Left ventricle myocardium inferior (tissue), 1 donor: ENCODE data around the gene SCAI. TPM values are rescaled to one million over a fixed set of nuclear protein-coding genes. Genes with fewer than 3 reads are reported as not detected.
"Not testable (repeated sequence)": the region's sequence is repeated elsewhere in the genome, so short reads cannot be mapped to it uniquely, and the experiment has no call there.

Experiments used
- DNase-seq: peaks from one replicate; pipeline ENCODE4 v3.0.0-alpha.2; 2020
- H3K27ac ChIP-seq: fragments of 200-600 bp; replicated peaks from 2 replicates; pipeline ENCODE4 v1.8.0; 2021
- H3K27me3 ChIP-seq: fragments of 200-600 bp; 2 replicates; pipeline ENCODE4 v1.8.0; 2021; ENCODE audit warnings: low read depth
- H3K36me3 ChIP-seq: fragments of 200-600 bp; 2 replicates; pipeline ENCODE4 v1.8.0; 2021
- H3K4me1 ChIP-seq: fragments of 200-600 bp; 2 replicates; pipeline ENCODE4 v1.8.0; 2021
- H3K4me3 ChIP-seq: fragments of 200-600 bp; 2 replicates; pipeline ENCODE4 v1.8.0; 2021; ENCODE audit warnings: mild to moderate bottlenecking, moderate library complexity
- H3K9me3 ChIP-seq: fragments of 200-600 bp; replicated peaks from 2 replicates; pipeline ENCODE4 v1.8.0; 2021
- CTCF ChIP-seq: fragments of 200-600 bp; IDR thresholded peaks from 2 replicates; pipeline ENCODE4 v1.8.0; 2021; ENCODE audit warnings: antibody characterized with exemption, mild to moderate bottlenecking, borderline replicate concordance
- intact Hi-C: fragments of 100-400 bp; cut with micrococcal nuclease; formaldehyde crosslinking; loops from one replicate; pipeline ENCODE4 v1.11.0; 2022
- total RNA-seq: library from RNA; stranded (reverse); fragmentation: NEBNext Ultra II Directional; extraction: Animal tissue kit (Norgen Biotek cat#: 25700); gene quantifications from one replicate; pipeline ENCODE4 v1.2.1, GENCODE V29; 2021
- donor health status: DM: no; HTN: yes; CAD: no; lungs with severe emphysema.

SCAI gene
- total RNA-seq, 1 donor from 2014 or later, result 2.7 TPM

- H3K4me3 ChIP-seq, result no peak overlapping the region
- H3K4me1 ChIP-seq, result no peaks in the 10 kb centered on the region
- TF ChIP-seq CTCF, result no peak
- H3K27ac ChIP-seq, result no peak overlapping the region
- H3K9me3 ChIP-seq, result no peaks in the 10 kb centered on the region
- H3K36me3 ChIP-seq, result no peaks in the 10 kb centered on the region
- no peaks in the 10 kb centered on the region for H3K27me3 ChIP-seq
- no peak for DNase-seq
- intact Hi-C loops, result no loop called here
These were observed 105.2 kb downstream of the SCAI start for GRCh38 chr9:125038166-125038565.

DNA sequence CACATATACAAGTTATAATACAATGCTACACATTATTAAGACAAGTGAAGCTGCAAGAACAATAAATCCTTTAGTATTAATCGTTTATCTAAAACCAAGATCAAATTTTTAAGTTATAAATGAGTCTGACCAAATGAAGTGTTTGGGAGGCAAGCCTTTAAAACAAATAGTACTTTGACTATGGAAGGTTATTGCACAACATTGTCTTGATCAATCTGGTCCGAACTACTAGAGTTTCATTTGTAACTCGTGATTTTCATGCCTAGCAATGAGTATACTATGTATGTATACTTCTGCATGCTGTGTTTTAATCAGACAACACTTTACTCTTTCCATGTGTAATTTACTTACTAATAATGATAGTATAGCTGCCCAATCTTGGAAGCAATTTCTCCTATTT lies 115.3 kb downstream of the SCAI start:
- no peak for DNase-seq
- Histone ChIP-seq H3K27me3 (no peaks in the 10 kb centered on the region), H3K27ac (no peak overlapping the region), H3K4me1 (no peaks in the 10 kb centered on the region), H3K36me3 (peaks cover 17% of the 10 kb centered on the region), H3K9me3 (no peaks in the 10 kb centered on the region), H3K4me3 (no peak overlapping the region)
- no peak for TF ChIP-seq CTCF
- intact Hi-C loops, result no loop called here

DNA sequence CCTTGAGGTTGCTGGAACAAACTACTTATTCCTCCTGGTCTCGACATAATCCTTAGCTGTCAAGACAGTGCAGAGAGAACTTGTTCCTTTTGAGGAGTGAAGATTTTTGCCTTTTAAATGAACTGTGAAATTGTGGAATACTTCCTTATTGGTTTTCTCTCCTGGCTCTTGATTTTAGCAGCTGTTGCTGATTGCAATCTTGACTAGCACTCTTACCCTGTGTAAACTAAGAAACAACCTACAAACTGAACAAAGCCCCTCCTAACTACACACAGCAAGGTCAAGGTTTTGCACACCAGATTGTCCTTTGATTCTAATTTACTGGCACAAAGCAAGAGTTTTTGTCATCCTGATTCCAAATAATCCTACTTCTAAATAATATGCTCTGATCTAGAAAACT lies 118.4 kb downstream of the SCAI start:
- no peak for DNase-seq
- no peaks in the 10 kb centered on the region for H3K4me1 ChIP-seq
- no peaks in the 10 kb centered on the region for H3K9me3 ChIP-seq
- H3K27ac ChIP-seq, result no peak overlapping the region
- intact Hi-C loops, result no loop called here
- no peak overlapping the region for H3K4me3 ChIP-seq
- no peak for TF ChIP-seq CTCF
- H3K27me3 ChIP-seq, result no peaks in the 10 kb centered on the region
- peaks cover 25% of the 10 kb centered on the region for H3K36me3 ChIP-seq

DNA sequence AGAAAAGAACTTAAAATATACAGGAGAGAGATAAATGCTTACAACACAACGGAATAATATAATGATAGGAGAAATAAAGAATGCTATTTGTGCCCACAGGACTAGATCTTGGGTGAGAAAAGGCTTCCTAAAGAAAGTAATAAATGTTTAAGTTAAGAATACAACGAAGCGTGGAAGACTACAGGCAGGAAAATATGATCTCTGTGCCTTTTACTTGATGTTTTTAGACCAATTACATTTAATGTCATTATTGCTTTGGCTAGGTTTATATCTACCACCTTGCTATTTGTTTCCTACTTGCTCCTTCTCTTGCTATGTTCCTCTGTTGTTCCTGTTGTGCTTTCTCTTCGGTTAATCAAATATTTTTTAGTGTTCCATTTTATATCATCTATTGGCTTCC lies 122.3 kb downstream of the SCAI start:
- H3K27ac ChIP-seq, result no peak overlapping the region
- H3K9me3 ChIP-seq, result no peaks in the 10 kb centered on the region
- no peak for DNase-seq
- TF ChIP-seq CTCF, result no peak
- intact Hi-C loops, result no loop called here
- H3K4me3 ChIP-seq, result no peak overlapping the region
- peaks cover 41% of the 10 kb centered on the region for H3K36me3 ChIP-seq
- no peaks in the 10 kb centered on the region for H3K4me1 ChIP-seq
- no peaks in the 10 kb centered on the region for H3K27me3 ChIP-seq

GRCh38 chr9:125015655-125016054 lies 127.7 kb downstream of the SCAI start:
- H3K9me3 ChIP-seq, H3K27ac ChIP-seq: not testable (repeated sequence)

GRCh38 chr9:125012013-125012412 lies 131.3 kb downstream of the SCAI start:
- H3K4me3 ChIP-seq, DNase-seq, H3K27me3 ChIP-seq, H3K27ac ChIP-seq, H3K4me1 ChIP-seq, H3K9me3 ChIP-seq, intact Hi-C loops: not testable (repeated sequence)
- H3K36me3 ChIP-seq, result peaks cover 14% of the 10 kb centered on the region

More at GRCh38 chr9:125015655-125016054, 127.7 kb downstream of the SCAI start:
- H3K4me3 ChIP-seq, H3K4me1 ChIP-seq, intact Hi-C loops, DNase-seq, H3K27me3 ChIP-seq: not testable (repeated sequence)
- H3K36me3 ChIP-seq, result peaks cover 19% of the 10 kb centered on the region

- no peaks in the 10 kb centered on the region for H3K4me1 ChIP-seq
- H3K36me3 ChIP-seq, result peaks cover 14% of the 10 kb centered on the region
- intact Hi-C loops, result no loop called here
- H3K4me3 ChIP-seq, result no peak overlapping the region
- no peak overlapping the region for H3K27ac ChIP-seq
- no peaks in the 10 kb centered on the region for H3K9me3 ChIP-seq
- H3K27me3 ChIP-seq, result no peaks in the 10 kb centered on the region
- TF ChIP-seq CTCF, result no peak
- DNase-seq, result no peak
These were observed 134.7 kb downstream of the SCAI start for GRCh38 chr9:125008599-125008998.
